OCI-M1 (cell line): ENCODE measurements around the gene ASXL1.
"Not testable (repeated sequence)": the region's sequence is repeated elsewhere in the genome, so short reads cannot be mapped to it uniquely, and the experiment has no call there.

Experiments used
- DNase-seq: peaks from one replicate; lab custom pipeline; 2025; lab: John Stamatoyannopoulos, UW

The ASXL1 gene

DNA sequence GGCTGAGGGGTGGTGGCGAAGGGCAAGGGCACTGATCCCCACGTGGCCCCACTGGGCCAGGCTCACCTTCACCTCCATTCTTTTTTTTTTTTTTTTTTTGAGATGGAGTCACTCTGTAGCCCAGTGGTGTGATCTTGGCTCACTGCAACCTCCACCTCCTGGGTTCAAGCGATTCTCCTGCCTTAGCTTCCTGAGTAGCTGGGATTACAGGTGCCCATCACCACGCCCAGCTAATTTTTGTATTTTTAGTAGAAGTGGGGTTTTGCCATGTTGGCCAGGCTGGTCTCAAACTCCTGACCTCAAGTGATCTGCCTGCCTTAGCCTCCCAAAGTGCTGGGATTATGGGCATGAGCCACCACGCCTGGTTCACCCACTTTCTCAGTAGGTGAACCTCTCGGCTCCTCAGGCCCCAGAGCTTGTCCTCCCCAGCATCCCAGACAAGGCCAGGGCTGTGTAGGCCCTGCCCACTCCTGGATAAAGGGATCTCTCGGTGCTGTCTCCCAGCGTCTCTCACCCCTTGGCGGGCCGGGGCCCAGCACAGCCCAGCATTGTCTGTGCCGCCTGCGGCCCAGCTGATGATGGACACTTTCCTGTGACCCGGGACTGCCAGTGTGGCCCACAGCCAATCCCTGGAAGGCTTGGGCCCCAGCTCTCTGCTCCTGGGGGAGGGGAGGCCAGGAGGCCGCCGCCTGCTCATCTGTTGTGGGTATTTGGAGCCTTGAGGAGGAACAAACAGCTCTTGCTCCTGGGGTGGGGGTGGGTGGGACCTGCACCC, 108.0 kb downstream of the ASXL1 start:
- not testable (repeated sequence) for DNase-seq

GRCh38 chr20:32466739-32467505, 108.8 kb downstream of the ASXL1 start:
- DNase-seq, result no peak

GRCh38 chr20:32467506-32468312, 109.6 kb downstream of the ASXL1 start:
- DNase-seq, result no peak

DNA sequence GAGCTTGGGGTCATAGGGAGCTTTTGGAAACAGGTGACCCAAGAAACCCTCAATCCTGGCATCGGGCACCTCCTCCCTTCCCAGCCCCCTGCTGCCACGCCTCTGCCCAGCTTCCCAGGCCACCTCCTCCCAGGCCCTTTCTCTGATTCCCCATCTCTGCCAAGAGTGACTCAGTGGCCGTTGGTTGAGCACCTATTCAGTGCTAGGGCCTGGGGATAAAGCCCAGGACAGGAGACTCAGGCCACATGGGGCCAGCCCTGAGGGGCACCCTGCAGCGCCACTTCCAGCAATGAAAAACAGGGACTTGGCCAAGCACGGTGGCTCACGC, 110.1 kb downstream of the ASXL1 start:
- no peak for DNase-seq

DNA sequence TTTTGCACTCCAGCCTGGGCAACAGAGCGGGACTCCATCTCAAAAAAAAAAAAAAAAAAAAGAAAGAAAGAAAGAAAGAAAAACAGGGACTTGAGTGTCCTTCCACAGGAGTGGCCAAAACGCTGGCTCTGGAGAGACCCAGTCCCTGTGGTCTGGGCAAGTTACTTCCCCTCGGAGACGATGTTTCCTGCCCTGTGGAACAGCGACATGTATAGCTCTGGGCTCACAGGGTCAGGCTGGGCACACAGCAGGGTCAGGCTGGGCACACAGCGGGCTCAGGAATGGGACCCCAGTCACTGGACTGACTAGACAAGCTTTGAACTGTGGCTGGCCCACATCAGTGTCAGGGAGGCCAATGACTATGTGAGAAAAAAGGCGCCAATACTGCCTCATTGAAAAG, 110.7 kb downstream of the ASXL1 start:
- DNase-seq, result no peak

DNA sequence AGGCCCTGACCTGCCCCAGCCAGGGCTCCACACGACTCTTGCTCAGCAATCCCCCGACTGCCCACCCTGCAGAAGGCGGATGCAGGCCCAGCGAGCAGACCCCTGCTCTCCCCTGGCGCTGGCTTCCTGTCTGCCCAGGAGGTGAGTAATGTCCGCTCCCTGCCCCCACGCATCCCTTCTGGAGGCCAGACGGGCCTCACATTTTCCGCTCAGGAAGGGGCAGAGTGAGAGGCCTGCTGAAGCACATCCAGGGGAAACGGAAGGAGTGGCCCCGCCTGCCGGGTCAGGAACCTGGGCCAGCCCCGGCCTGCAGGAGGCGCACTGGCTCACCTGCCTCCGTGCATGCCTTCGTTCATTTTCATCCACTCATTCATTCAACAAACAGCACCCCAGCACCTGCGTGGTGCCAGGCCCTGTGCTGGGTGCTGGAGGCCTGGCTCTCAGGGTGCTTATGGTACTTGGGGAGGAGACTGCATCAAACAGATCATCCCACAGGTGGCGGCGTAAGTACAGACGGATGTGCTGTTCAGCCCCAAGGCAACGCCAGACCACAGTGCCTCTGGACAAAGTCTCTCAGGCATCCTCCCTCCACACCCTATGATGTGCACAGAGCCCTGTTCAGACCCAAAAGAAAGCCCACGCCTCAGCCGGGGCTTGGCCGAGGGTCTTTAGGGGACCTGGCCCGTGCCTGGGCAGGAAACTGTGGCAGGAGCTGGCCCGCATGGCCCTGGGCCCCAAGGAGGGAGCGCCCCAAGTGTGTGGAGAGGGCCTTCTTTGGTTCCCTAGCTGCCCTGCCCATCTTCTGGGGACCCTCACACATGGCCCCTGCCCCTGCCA, 112.1 kb downstream of the ASXL1 start:
- peak; percentile 31 for DNase-seq

DNA sequence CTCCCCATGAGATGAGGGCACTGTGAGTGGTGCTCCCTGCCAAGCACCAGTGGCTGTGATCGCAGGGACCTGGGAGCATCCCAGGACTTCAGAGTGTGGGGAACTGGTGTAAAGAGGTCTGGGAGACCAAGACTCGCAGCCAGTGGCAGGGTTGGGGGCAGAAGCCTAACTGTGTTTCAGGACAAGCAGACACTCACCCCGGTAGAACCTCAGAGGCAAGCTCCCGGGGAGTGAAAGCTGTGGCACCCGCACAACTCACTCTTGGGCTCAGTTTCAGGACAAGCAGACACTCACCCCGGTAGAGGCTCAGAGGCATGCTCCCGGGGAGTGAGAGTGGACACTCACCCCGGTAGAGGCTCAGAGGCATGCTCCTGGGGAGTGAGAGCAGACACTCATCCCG, 112.8 kb downstream of the ASXL1 start:
- no peak for DNase-seq

DNA sequence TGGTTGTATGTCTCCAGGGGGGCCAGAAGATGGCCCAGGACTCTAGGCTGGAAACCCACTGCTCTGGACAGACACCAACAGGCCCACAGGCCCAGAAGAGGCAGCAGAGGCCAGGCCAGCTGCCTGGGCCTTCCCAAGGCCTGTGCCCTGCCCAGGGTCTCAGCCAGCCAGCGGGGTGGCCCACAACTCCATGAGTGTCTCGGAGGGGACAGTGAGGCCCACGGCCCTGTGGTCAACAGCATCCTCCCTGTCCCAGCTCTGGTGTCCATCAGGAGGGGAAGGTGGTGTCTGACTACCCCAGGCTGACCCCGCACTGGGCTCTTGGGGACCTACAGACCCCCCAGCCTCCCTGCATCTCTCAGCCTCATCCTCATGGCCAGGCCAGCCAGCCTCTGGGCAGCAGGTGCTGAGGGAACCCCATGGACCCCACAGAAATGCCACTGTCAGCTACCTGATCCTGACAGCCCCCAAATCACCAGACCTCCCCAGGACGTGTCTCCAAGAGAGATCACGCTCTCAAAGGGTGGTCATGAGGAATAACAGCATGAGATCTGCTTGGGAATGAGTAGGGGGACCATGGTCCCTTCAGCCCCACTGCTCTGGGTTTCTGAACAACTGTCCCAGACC, 114.6 kb downstream of the ASXL1 start:
- no peak for DNase-seq

GRCh38 chr20:32473231-32474008, 115.3 kb downstream of the ASXL1 start:
- DNase-seq, result no peak

DNA sequence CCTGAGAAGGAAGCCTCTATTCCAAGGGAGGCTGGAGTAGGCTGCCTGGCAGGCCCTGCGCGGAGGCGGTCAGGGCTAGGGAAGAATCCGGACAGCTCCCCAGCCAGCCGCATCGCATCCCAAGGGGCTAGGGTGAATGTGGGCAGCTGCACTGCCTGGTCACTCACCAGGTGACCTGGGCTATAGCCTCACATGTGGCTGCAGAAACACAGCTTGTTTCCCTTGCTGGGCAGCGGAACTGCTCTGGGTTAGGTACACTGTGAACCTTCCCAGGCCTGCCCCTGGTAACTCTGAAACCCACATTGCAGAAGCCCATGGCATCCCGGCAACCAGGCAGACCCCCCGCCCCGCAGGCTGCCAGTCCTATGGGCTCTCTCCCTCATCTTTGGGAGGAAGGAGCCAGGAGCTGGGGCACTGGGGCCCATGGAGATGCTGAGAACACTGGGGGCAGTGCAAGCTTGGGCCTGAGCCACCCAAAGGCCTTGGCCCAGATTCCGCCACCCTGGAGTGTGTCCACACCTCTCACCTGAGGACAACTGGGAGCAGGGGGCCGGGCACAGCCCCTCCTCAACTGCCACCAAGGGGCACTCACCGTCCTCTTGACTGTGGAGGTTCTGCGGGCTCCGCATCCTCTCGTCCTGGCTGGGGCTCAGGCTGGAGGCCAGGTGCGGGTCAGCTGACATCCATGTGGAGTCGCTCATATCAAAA, 116.0 kb downstream of the ASXL1 start:
- DNase-seq, result no peak

GRCh38 chr20:32474717-32474966, 116.5 kb downstream of the ASXL1 start:
- DNase-seq, result no peak

- no peak for DNase-seq
Observed at GRCh38 chr20:32474967-32475811, 117.1 kb downstream of the ASXL1 start.

- no peak for DNase-seq
Observed at GRCh38 chr20:32476684-32477593, 118.8 kb downstream of the ASXL1 start.

DNA sequence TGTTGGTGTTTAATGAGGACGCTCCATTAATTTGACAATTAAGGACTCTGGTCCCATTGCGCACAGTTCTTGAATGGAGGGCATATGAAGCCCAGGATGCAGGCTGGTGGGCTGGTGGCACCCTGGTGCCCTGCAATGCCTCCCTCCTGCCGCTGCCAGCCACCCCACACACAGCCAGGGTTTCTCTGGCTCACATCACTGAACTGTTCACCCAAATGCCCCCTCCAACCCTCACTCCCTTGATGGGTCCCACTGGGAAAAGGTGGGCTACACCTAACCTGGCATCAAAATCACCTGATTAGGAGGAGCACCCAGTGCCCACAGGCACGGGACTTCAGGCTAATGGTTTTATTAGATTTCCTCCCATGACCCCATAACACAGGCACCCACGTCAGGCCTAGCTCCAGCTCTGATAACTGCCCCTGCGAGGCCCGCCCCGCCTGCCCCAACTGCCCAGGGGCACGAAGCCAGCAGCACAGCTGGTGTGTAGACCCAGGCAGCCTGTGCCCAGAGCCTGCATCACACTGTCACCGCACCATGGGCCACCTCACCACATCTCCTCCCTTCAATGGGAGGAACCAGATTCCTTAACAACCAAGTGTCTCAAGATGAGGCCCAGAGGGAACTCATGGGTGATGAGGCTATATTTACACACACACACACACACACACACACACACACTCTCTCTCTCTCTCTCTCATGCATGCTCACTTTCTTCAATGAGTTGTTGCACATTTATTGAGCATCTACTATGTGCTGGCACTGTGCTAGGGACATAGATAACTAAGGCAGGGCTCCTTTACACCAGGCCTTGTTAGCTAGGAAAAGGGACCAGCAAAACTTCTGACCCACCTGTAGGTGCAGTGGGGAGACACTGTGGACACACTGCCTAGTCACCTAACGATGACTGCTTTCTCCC, 119.7 kb downstream of the ASXL1 start:
- DNase-seq, result no peak

GRCh38 chr20:32478576-32478975, 120.4 kb downstream of the ASXL1 start:
- DNase-seq, result no peak

- no peak for DNase-seq
Observed at GRCh38 chr20:32479012-32479411, 120.9 kb downstream of the ASXL1 start.

- DNase-seq, result peak; percentile 13
Observed at GRCh38 chr20:32479697-32480171, 121.6 kb downstream of the ASXL1 start.
